SK-N-SH treated with all-trans-retinoic acid at 6 μM for 48 hours (cell line): ENCODE data around the gene NFIA.

ENCODE experiments used
- ATAC-seq: fragments of 200-7000 bp; cut with Tn5 transposase; 3 replicates; pipeline ENCODE4 v1.9.1; 2020; ENCODE audit warnings: mild to moderate bottlenecking, moderate library complexity
- ARNTL ChIP-seq: fragments of 450-650 bp; formaldehyde crosslinking; IDR thresholded peaks from 2 replicates; pipeline ENCODE4 v1.5.0; 2020; ENCODE audit warnings: low read depth, mild to moderate bottlenecking, moderate library complexity, borderline replicate concordance
- CREB5 ChIP-seq: fragments of 250-450 bp; sonication (Bioruptor Pico); IDR thresholded peaks from 2 replicates; pipeline ENCODE4 v1.5.1; 2020; ENCODE audit warnings: low read depth, mild to moderate bottlenecking, moderate library complexity
- CSDC2 ChIP-seq: fragments of 250-450 bp; sonication (Bioruptor Pico); IDR thresholded peaks from 2 replicates; pipeline ENCODE4 v1.5.0; 2020; ENCODE audit warnings: mild to moderate bottlenecking, moderate library complexity
- CSRNP3 ChIP-seq: fragments of 250-450 bp; sonication (Bioruptor Pico); IDR thresholded peaks from 2 replicates; pipeline ENCODE4 v1.5.1; 2021; ENCODE audit warnings: mild to moderate bottlenecking, moderate library complexity
- ESRRG ChIP-seq: fragments of 250-450 bp; sonication (Bioruptor Pico); IDR thresholded peaks from 2 replicates; pipeline ENCODE4 v1.6.1; 2021; ENCODE audit warnings: mild to moderate bottlenecking
- GLIS3 ChIP-seq: fragments of 250-450 bp; sonication (Bioruptor Pico); IDR thresholded peaks from 2 replicates; pipeline ENCODE4 v1.5.0; 2020; ENCODE audit warnings: mild to moderate bottlenecking, moderate library complexity
- ISL1 ChIP-seq: fragments of 250-450 bp; sonication (Bioruptor Pico); IDR thresholded peaks from 2 replicates; pipeline ENCODE4 v2.1.2; 2022; ENCODE audit warnings: mild to moderate bottlenecking, moderate library complexity
- PATZ1 ChIP-seq: fragments of 250-450 bp; sonication (Bioruptor Pico); IDR thresholded peaks from 2 replicates; pipeline ENCODE4 v1.8.0; 2020; ENCODE audit warnings: mild to moderate bottlenecking, moderate library complexity, borderline replicate concordance
- POU6F1 ChIP-seq: fragments of 250-450 bp; sonication (Bioruptor Pico); IDR thresholded peaks from 2 replicates; pipeline ENCODE4 v1.8.0; 2021; ENCODE audit warnings: low read depth, mild to moderate bottlenecking, moderate library complexity, borderline replicate concordance
- PPARA ChIP-seq: fragments of 250-450 bp; sonication (Bioruptor Pico); IDR thresholded peaks from 2 replicates; pipeline ENCODE4 v1.5.0; 2020; ENCODE audit warnings: mild to moderate bottlenecking, borderline replicate concordance
- RARB ChIP-seq: fragments of 250-450 bp; sonication (Bioruptor Pico); IDR thresholded peaks from 2 replicates; pipeline ENCODE4 v1.8.0; 2021; ENCODE audit warnings: mild to moderate bottlenecking, moderate library complexity
- SNAI2 ChIP-seq: fragments of 250-450 bp; sonication (Bioruptor Pico); IDR thresholded peaks from 2 replicates; pipeline ENCODE4 v1.5.0; 2020; ENCODE audit warnings: mild to moderate bottlenecking, moderate library complexity
- TCF4 ChIP-seq: fragments of 250-450 bp; sonication (Bioruptor Pico); IDR thresholded peaks from 2 replicates; pipeline ENCODE4 v1.8.0; 2021; ENCODE audit warnings: mild to moderate bottlenecking, moderate library complexity, borderline replicate concordance
- TOX ChIP-seq: fragments of 250-450 bp; sonication (Bioruptor Pico); IDR thresholded peaks from 2 replicates; pipeline ENCODE4 v1.8.0; 2021; ENCODE audit warnings: mild to moderate bottlenecking, moderate library complexity, borderline replicate concordance
- TSHZ2 ChIP-seq: fragments of 250-450 bp; sonication (Bioruptor Pico); IDR thresholded peaks from 2 replicates; pipeline ENCODE4 v1.5.0; 2020; ENCODE audit warnings: mild to moderate bottlenecking, moderate library complexity
- ZC3H10 ChIP-seq: fragments of 250-450 bp; sonication (Bioruptor Pico); IDR thresholded peaks from 2 replicates; pipeline ENCODE4 v1.5.1; 2021; ENCODE audit warnings: mild to moderate bottlenecking, moderate library complexity
- ZFP30 ChIP-seq: fragments of 450-650 bp; formaldehyde crosslinking; IDR thresholded peaks from 2 replicates; pipeline ENCODE4 v1.5.0; 2022; ENCODE audit warnings: mild to moderate bottlenecking, moderate library complexity
- ZNF565 ChIP-seq: fragments of 450-650 bp; formaldehyde crosslinking; conservative IDR thresholded peaks from 2 replicates; pipeline ENCODE4 v1.5.0; 2020; ENCODE audit warnings: low read depth, mild to moderate bottlenecking, moderate library complexity
- ZNF70 ChIP-seq: fragments of 450-650 bp; formaldehyde crosslinking; IDR thresholded peaks from 2 replicates; pipeline ENCODE4 v1.5.0; 2020; ENCODE audit warnings: mild to moderate bottlenecking, moderate library complexity
- ZNF8 ChIP-seq: fragments of 450-650 bp; formaldehyde crosslinking; IDR thresholded peaks from 2 replicates; pipeline ENCODE4 v1.5.0; 2020; ENCODE audit warnings: mild to moderate bottlenecking, moderate library complexity

The NFIA gene

GRCh38 chr1:61449410-61449809 is 367.0 kb downstream of the NFIA start:
- ATAC-seq = no peak
- TF ChIP-seq PPARA (CRISPR knock-in tag) = no peak
- TF ChIP-seq SNAI2 = no peak
- TF ChIP-seq TOX = no peak
- no peak for TF ChIP-seq ZNF565 (CRISPR knock-in tag)
- TF ChIP-seq ZC3H10 = no peak
- TF ChIP-seq GLIS3 (CRISPR knock-in tag) = no peak
- TF ChIP-seq ZNF8 (CRISPR knock-in tag) = no peak
- no peak for TF ChIP-seq ARNTL (CRISPR knock-in tag)
- no peak for TF ChIP-seq RARB
- no peak for TF ChIP-seq TSHZ2
- TF ChIP-seq ZFP30 (CRISPR knock-in tag) = no peak
- TF ChIP-seq CREB5 (CRISPR knock-in tag) = no peak
- TF ChIP-seq ZNF70 (CRISPR knock-in tag) = no peak
- TF ChIP-seq ISL1 (CRISPR knock-in tag) = no peak
- no peak for TF ChIP-seq ESRRG (CRISPR knock-in tag)
- no peak for TF ChIP-seq CSRNP3 (CRISPR knock-in tag)
- no peak for TF ChIP-seq TCF4 (CRISPR knock-in tag)
- no peak for TF ChIP-seq PATZ1 (CRISPR knock-in tag)
- no peak for TF ChIP-seq POU6F1 (CRISPR knock-in tag)

- no peak for ATAC-seq
- TF ChIP-seq CSDC2 (CRISPR knock-in tag) (no peak), PPARA (CRISPR knock-in tag) (no peak), ZC3H10 (no peak), TSHZ2 (no peak)
Measured at GRCh38 chr1:61450454-61450853, 368.1 kb downstream of the NFIA start.
